Measurements from ENCODE around the gene PRR5L.

The PRR5L gene

DNA sequence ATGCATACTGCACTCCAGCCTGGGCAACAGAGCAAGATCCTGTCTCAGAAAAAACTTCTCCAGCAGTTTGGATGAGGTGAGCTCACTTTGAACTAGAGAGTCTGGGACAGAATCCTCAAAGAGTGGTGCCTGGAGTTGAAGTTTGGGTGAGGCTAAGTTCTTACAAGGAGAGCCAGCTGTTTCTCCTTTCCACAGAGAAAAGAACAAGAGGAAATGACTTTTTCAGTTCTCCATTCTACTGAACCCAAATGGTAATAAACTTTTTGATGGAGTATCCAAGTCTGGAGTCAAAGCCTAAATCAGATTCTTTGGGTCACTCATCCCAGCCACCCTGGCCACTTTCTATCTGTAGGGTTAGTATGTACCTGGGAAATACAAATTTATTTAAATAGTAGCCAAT, 111.3 kb downstream of the PRR5L start:
- no peak for DNase-seq

DNA sequence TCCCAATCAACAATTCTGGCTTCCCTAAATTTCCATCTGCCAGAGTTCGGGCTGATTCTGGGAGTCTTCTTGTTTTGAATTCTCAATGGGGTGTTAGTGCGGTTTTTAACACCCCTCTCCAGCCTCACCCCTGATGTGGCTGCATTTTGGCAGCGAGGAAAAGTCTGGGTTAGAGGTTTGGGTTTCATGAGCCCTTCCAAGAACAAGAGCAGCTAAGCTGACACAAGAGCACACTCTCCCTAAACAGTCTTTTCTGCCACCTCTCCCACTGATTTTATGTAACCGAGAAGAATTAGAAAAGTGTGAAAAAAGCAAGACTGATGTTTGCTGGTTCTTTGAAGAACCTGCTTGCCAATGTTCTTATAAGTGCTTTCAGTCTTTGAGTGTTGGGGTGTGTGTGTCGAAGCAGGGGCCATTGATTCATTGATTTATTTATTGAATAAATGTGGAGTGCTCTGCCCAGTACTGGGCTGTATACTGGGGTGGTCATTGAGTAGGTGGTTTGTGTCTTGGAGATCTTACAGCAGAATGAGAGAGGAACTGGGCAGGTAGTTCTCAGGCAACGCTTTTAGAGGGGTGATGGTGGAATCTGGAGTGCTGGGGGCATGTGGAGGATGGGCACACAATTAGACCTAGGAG, 112.5 kb downstream of the PRR5L start:
- DNase-seq, result no peak

DNA sequence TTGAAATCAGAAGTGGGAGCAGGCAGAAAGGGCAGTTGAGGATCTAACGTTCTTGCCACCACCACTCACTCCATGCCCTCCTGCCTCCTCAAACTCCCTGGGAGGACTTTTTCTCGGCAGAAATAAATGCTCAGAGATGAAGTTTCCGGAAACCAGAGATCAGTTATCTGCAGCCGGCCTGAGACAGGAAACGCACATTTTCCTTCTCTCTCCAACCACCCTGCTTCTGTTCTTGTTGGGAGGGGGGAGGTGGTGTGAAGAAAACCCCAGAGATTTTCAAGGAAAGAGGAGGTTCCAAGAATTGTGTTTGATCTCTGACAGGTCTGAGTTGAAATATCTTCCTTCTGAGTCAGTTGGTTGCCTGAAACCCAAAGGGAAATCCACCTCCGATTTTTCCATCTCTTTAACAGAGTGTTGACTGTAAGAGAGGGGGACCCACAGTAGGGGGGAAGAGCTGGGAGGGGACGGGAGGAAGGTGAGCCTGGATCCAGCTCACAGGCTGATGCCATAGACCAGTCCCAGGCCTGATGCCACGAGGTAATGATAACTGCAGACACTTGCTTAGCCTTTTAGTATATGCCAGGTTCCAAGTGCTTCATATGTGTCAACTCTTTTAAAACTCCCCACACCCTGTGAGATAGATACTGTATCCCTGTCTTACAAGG, 113.2 kb downstream of the PRR5L start:
- DNase-seq, result no peak

DNA sequence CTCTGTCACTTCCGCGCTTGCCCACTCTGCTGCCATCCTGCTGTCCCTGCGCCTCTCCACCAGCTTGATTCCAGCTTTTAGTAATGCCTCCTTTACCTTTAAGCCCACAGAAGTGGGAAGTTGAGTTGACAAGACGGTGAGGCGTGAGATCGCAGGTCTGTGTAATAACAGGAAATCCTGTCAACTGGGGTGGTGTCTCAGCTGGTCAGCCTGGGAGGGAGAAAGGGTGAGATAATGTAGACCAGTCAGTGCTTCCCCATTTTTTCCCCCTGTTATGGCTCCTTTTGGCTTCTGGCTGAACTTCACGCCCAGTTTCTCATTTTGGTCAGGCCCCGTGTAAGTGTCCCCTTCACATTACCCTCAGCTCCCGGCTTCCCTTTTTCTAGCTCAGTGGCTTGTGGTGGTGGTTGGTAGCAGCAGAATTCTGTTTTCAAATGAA, 115.1 kb downstream of the PRR5L start:
- DNase-seq, result no peak

DNA sequence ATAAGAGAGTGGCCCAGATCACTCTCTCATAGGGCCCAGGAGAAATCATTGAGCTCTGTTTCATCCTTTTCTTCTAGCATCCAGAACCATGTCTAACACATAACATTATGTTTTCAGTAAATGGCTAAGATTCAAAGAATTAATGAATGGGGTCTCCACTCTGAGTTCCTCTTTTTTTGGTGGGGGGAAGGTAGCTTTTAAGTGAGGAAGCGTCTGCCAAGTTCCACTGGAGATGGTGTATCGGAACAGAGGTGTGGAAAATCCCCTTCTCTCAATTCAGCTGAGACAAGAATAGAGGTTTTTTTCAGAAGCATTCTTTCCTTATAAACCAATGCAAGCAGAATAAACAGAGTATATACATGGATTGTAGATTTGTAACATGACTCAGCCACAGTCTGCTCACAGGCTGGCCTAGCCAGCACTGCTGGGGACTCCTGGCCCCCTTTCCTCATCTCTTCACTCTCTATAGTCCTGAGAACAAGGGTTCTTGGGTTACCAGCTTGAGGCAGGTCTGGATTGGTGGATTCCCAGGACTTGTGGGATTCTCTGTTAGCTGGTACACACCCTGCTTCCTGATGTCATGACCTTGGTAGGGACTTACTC, 116.8 kb downstream of the PRR5L start:
- no peak for DNase-seq

DNA sequence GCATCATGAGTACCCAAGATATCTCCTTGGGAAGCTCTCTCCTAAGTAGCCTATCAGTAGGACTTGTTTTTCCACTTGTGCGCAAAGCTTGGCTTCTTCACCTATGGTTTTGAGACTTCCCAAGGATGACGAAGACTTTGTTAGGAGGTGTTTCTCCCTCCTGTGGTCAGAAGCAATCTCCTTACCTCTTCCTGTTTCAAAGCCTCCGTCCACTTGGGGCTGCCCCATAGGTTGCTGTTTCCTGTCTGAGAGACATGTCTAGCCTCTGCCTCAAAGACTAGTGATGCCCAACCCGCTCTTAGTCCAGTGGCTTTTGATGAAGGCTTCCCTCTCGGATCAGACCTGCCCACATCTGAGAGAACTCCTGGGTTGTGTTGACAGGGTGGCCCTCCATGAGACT, 121.1 kb downstream of the PRR5L start:
- DNase-seq, result no peak

DNA sequence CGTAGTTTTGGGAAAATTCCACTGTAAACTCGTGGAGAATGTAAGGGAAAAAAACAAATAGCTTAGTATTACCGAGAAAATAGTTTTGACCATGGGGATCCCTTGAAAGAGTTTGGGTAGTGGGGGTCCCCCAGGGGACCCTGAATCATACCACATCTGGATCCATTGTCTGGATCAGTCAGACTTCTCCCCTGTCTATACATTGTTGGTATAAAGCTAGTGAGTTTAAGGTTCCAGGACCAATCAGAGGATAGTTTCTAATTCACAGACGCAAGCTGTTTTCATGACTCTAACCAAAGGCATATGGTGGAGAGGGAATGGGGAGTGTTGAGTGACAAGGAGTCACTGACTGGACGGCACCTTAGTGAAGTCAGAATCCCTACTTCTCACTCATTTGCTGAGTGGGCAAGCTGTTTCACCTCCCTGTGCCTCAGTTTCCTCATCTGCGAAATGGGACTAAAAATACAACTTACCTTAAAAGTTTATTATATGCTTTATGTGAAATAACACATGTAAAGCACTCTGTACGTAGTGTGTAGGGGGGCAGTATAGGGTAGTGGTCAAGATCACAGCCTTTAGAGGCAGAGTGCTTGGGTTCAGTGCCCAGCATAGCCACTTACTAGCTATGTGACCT, 123.8 kb downstream of the PRR5L start:
- DNase-seq, result no peak

DNA sequence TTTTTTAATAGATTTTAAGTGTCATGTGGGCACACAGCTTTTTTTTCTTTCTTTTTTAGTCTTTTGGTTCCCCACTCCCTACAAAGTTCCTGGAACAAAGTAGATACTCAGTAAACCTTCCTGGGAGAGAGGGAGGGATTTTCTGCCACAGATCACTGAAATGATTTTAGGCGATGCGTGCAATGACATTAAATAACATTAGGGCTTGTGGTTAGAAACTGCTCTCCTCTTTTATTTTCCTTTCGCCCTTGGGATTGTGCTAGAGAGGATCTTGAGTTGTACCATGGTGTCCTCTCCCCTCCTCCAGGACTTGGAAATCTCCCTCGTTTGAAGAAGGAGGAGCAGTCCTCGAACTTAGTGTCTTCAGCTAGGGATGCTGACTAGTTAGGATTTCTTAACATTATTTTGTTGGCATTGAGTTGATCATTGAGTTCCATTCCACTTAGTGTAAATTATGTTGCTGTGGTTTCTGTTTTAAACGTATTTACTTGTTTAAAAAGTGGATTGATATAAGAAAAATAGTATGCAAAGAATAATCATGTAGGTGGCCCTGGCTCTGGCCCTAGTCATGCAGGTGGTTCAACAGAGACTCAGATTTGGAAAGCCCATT, 125.6 kb downstream of the PRR5L start:
- DNase-seq, result no peak

DNA sequence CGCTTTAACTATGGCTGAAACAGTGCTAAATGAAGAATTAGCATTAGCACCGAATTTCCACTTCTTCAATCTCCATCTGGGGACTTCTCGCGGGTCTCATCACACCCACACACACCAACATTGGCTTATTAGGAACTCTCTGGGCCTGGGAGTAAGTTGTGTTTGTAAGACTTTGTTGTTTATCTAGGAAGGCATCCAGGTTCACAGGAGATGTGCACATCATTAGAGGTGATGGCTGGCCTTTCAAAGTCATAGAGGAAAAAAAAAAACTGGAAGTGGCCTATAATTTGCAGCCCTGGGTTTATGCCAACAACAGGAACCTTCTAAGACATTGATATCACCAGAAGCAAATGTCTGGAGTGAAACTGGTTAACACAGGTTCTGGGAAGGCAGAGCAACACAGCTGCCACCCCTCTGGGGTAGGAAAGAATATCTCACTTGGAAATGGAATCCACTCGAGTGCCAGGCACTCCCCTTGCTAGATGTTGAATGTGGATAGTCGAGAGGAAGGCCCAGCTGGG, 129.5 kb downstream of the PRR5L start:
- peak; percentile 62 for DNase-seq

DNA sequence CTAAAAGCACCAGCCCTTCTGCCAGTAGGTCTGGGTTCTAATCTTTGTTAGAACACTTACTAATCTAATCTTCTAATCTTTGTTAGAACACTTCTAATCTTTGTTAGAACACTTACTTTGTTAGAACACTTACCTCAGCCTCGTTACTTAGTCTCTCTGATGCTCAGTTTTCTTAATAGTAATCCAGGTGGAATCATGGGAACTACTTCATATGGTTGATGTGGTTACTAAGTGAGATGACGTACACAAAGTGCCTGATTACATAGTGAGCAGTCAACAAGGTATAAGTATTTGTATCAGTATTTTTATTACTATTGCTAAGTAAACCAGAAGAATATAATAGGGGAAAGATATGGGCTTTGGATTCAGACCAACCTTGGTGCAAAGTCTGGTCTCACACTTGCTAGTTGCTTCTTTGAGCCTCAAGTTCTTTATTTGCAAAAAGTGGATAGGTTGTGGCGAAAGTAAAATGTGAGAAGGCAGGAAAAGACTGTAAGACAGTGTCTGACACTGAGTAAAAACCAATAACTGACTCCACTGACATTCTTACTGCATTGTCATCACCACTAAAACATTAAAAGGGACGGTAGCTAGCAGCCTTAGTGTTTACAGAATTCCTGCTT, 130.2 kb downstream of the PRR5L start:
- DNase-seq, result no peak

DNA sequence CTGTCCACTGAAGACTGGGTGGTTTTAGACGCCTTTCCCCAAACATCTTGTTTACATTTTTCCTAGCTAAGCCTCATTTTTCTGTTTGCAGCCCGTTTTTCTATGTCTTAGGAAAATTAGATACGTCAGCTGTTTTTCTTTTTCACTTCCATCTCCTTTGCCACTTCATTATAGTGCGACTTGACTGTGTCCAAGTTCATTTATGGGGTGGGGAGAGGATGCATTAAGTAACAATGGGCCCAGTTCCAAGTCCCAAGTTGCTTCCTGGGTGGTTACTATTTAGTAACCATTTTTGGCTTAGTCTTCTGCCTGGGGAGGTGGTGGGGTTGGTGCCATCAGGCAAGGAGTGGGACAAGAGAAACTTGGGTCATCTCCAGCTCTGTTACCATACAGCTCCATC, 131.0 kb downstream of the PRR5L start:
- DNase-seq, result peak; percentile 36

DNA sequence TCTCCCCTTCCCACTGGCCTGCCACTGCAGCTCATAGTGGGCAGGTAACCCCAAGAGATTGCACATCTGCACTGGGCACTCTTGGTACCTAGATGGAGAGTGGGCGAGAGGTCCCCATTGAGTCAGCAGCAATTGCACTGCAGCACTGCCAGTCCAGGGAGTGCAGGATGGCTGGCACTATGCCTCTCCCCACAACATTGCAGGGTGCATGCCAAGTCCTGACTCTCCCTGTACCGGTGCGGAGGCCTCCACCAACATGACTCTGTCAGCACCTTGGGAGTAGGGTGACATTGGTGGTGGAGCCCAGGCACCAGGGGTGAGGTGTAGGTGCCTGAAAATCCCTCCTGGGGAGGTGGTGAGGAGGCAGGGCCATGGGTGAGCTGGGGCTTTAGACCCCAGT, 131.8 kb downstream of the PRR5L start:
- no peak for DNase-seq

DNA sequence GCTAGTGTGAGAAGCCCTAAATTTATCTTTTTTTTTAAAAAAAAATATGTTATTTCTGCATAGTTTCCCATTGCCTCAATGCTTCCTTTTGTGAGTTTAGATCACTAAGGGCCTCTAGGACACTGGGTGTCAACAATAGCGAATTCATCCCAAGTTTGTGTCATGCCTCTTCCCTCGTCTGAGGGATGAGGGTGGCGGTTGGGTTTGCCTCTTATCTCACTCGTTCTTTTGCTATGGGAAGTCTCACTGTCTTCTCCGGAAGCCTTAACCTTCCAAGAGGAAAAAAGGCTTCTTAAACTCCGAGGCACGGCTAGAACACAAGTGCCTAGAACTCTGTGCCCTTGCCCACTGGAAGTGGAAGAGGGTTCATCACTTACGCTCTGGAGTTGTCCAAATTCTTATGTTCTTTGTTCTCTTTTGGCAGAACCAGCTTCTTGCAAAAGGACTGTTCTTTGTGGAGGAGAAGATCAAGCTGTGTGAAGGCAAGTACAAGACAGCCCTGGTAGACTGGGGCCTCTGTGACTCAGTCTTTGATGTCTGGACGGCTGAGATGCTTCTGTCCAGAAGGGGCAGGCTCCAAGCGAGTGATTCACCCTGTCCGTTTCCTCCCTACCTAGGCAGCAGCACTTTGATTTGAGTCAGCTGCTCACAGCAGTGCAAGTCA, 135.5 kb downstream of the PRR5L start:
- DNase-seq, result no peak

DNA sequence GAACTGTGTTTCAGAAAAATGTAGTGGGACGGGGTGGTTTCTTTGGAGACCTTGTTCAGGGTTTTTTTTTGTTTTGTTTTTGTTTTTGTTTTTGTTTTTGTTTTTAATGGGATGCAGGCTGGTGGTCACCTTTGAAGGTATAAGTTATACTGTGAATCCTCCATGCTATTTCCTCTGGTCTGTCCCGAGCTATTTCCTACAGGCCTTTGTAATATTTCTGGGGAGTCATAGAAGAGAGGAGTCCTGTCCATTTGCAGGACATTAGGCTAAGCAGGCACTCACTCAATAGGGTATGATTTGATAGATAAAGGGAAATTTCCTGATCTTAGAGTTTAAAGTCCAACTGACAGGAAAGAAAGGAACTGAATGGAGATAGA, 136.0 kb downstream of the PRR5L start:
- DNase-seq, result no peak

DNA sequence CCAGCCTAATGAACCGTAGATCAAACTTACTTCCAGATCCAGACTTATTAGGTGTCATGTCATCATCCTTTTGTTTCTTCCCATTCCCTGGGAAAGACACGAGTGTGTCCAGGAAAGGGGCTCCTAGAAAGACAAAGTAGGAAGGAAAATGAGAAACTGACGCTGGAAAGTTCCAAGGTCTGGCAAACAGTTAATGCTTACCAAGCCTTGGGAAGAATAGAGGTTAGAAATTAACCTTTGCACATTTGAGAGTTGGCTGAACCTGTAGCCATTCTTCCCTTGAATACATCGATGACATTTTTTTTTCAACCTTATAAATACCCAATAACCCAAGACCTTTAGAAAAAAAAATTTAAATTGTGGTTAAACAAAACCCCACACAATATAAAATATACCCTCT, 136.7 kb downstream of the PRR5L start:
- no peak for DNase-seq

DNA sequence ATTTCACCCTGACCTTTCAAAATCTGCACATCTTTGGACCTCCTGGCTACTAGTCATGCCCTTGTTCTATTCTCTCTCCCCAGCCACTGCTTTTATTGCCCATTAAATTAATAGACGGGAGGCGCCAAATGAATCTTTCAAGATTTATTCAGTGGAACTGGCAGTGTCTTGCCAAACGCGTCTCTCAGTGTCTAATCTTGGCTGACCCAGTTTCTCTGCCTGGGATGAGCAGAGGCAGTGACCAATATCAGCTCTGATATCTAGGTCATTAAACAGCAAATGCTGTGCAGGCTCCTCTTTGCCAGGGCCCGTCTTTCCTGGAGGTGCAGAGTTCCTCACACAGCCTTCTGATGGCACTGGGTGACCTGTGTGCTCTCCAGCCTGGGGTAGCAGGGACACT, 140.0 kb downstream of the PRR5L start:
- DNase-seq, result no peak

DNA sequence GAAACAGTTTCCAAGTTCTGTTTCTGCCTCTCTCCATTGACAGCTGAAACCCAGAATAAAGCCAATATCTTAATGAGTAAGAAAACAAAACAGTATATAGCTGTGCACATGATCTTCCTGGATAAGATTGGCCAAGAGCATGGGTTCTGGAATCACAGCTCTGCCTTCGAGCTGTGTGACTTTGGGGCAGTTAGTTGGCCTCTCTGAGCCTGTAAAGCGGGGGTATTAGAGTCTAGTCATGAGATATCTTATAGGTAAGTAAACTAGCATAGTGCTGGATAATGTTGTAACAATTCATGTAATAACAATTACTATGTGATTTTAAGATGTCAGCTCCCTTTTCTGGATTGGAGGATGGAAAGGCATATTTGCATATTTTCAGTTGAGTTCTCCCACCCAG, 140.5 kb downstream of the PRR5L start:
- DNase-seq, result no peak

DNA sequence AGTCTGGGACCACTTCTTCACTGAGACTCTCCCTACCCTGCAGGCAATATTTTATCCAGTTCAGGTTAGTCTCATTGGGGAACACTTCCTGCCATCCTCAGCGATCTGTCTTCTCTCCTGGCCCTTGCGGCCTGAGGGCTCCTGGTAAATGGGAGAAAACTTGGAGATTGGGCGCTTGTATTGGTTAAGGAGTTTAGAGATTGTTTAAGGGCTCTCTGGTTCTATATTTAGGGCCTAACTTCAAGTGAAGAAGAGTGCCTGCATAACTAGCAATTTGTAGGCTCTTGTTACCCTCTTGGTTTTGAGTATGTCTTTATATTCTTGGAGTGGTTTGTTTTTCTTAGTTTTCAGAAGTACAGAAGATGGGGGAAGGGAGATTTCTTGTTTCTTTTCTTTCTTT, 141.3 kb downstream of the PRR5L start:
- DNase-seq, result no peak

DNA sequence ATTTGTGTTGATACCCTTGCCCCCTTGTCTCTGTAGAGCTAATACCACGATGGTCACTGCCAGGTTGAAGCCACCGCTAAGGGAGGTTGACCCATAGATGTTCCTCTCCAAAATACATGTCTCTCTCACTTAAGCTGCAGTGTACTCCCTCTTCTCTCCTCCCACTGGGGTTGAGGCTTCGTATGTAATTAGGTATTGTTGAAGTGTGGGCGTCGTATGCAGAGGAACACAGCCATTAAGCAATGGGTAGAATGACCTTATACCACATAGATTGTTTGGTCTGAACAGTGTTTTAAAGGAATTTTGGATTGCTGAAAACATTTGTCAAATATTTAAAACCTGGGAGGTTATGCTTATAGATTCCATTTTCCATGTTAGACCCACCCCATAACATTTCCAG, 142.0 kb downstream of the PRR5L start:
- DNase-seq, result no peak

DNA sequence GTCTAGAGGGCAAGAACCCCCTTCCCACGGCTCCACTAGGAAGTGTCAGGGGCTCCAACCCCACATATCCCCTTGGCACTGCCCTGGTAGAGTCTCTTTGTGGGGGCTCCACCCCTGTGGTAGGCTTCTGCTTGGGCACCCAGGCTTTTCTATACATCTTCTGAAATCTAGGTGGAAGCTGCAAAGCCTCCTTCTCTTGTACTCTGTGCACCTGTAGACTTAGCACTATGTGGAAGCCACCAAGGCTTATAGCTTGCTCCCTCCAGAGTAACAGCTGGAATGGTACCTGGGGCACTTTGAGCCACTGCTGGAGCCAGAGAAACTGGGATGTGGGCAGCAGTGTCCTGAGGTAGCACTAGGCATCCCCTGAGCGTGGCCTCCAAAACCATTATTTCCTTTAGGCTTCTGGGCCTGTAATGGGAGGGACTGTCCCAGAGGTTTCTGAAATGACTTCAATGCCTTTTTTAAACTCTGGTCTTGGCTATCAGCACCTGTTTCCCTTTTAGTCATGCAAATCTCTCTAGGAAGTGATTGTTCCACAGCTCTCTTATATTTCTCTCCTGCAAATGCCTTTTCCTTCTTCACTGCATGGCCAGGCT, 145.6 kb downstream of the PRR5L start:
- no peak for DNase-seq

DNA sequence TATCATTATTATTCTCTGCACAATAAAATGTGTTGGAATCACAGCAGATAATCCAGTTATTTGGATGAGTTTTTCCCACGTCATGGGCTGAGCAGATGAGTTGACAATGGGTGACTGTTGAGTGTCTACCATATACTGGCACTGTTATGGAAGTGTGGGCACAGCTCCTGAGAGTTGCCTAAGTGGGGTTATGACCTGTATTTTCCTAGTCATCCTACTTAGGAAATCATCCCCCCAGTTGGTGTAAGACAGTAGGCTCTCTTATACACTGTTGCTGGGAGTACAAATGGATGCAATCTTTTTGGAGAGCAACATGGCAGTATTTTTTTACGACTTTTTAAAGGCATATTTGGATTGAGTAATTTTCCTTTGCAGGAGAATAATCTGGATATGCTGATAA, 147.6 kb downstream of the PRR5L start:
- DNase-seq, result no peak

DNA sequence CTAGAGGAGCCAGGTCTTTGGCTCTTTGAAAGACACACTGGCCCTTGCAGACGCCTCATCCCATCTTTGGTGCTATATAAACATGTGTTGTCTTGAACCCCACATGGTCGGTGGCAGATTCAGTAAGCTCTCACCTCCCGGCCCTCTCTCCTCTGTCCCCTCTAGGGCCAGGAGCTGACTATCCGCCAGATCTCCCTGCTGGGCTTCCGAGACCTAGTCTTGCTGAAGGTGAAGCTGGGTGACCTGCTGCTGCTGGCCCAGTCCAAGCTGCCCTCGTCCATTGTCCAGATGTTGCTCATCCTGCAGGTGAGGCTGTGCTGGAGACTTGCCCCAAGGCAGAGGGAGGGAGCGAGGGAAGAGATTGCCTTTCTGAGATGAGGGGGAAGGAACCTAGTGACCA, 150.0 kb downstream of the PRR5L start:
- DNase-seq, result no peak
